ENCODE measurements around the gene CAP1.
"Not testable (repeated sequence)": the region's sequence is repeated elsewhere in the genome, so short reads cannot be mapped to it uniquely, and the experiment has no call there.

Gene CAP1

GRCh38 chr1:40064797-40065499 is 24.4 kb downstream of the CAP1 start:
- Mint-ChIP-seq H3K27me3 (no peaks in the 10 kb centered on the region), H3K4me3 (no peak overlapping the region), H3K4me1 (peaks cover 70% of the 10 kb centered on the region), H3K27ac (peak overlapping the region in 1 of 2 donors; percentile 96), H3K9me3 (no peaks in the 10 kb centered on the region)
- no peak for ATAC-seq
- no peak for DNase-seq

- Mint-ChIP-seq H3K27ac (peak overlapping the region; percentile 92 to 93), H3K4me1 (peaks cover 51% of the 10 kb centered on the region), H3K4me3 (no peak overlapping the region), H3K9me3 (no peaks in the 10 kb centered on the region), H3K27me3 (no peaks in the 10 kb centered on the region)
- DNase-seq = no peak
- ATAC-seq = no peak
Observed at GRCh38 chr1:40067023-40067422, 26.5 kb downstream of the CAP1 start.

- ATAC-seq (no peak), DNase-seq (no peak)
- no peaks in the 10 kb centered on the region for H3K27me3 Mint-ChIP-seq
- H3K27ac Mint-ChIP-seq = peak overlapping the region; percentile 92 to 93
- peaks cover 53% of the 10 kb centered on the region for H3K4me1 Mint-ChIP-seq
- H3K4me3 Mint-ChIP-seq = no peak overlapping the region
- no peaks in the 10 kb centered on the region for H3K9me3 Mint-ChIP-seq
Observed at GRCh38 chr1:40067851-40068250, 27.3 kb downstream of the CAP1 start.

- no peaks in the 10 kb centered on the region for H3K27me3 Mint-ChIP-seq
- ATAC-seq (no peak), DNase-seq (no peak)
- H3K4me3 Mint-ChIP-seq = no peak overlapping the region
- H3K4me1 Mint-ChIP-seq = peaks cover 13% of the 10 kb centered on the region
- H3K27ac Mint-ChIP-seq = peak overlapping the region in 1 of 2 donors; percentile 65
- no peaks in the 10 kb centered on the region for H3K9me3 Mint-ChIP-seq
Observed at GRCh38 chr1:40072142-40072541, 31.6 kb downstream of the CAP1 start.

- ATAC-seq (no peak), DNase-seq (no peak)
- Mint-ChIP-seq H3K27me3 (no peaks in the 10 kb centered on the region), H3K4me3 (no peak overlapping the region), H3K9me3 (no peaks in the 10 kb centered on the region), H3K27ac (no peak overlapping the region), H3K4me1 (peaks cover 5% of the 10 kb centered on the region)
Observed at GRCh38 chr1:40073062-40073461, 32.5 kb downstream of the CAP1 start.

GRCh38 chr1:40075266-40075665 is 34.7 kb downstream of the CAP1 start:
- Mint-ChIP-seq H3K9me3 (no peaks in the 10 kb centered on the region), H3K4me1 (peaks cover 5% of the 10 kb centered on the region), H3K27ac (no peak overlapping the region), H3K4me3 (no peak overlapping the region), H3K27me3 (no peaks in the 10 kb centered on the region)
- no peak for ATAC-seq
- DNase-seq = no peak

- Mint-ChIP-seq H3K9me3 (no peaks in the 10 kb centered on the region), H3K27me3 (no peaks in the 10 kb centered on the region), H3K4me1 (peaks cover 5% of the 10 kb centered on the region), H3K4me3 (no peak overlapping the region), H3K27ac (peak overlapping the region in 1 of 2 donors; percentile 90)
- no peak for DNase-seq
- no peak for ATAC-seq
Observed at GRCh38 chr1:40076895-40077312, 36.4 kb downstream of the CAP1 start.

GRCh38 chr1:40078512-40079333 is 38.2 kb downstream of the CAP1 start:
- ATAC-seq (peak; percentile 78), DNase-seq (peak; percentile 53 to 54)
- H3K27ac Mint-ChIP-seq = no peak overlapping the region
- H3K4me3 Mint-ChIP-seq = no peak overlapping the region
- H3K27me3 Mint-ChIP-seq = no peaks in the 10 kb centered on the region
- no peaks in the 10 kb centered on the region for H3K9me3 Mint-ChIP-seq
- H3K4me1 Mint-ChIP-seq = no peaks in the 10 kb centered on the region

GRCh38 chr1:40079774-40080400 is 39.4 kb downstream of the CAP1 start:
- no peak overlapping the region for H3K4me3 Mint-ChIP-seq
- H3K9me3 Mint-ChIP-seq = no peaks in the 10 kb centered on the region
- no peaks in the 10 kb centered on the region for H3K27me3 Mint-ChIP-seq
- H3K27ac Mint-ChIP-seq = no peak overlapping the region
- DNase-seq (no peak), ATAC-seq (no peak)
- H3K4me1 Mint-ChIP-seq = peaks cover 3% of the 10 kb centered on the region

- ATAC-seq = no peak
- Mint-ChIP-seq H3K27ac (no peak overlapping the region), H3K4me3 (no peak overlapping the region), H3K27me3 (no peaks in the 10 kb centered on the region), H3K9me3 (no peaks in the 10 kb centered on the region), H3K4me1 (peaks cover 16% of the 10 kb centered on the region)
- no peak for DNase-seq
Observed at GRCh38 chr1:40081871-40082270, 41.3 kb downstream of the CAP1 start.

GRCh38 chr1:40084750-40085149 is 44.2 kb downstream of the CAP1 start:
- peak; percentile 39 to 52 for DNase-seq
- H3K27me3 Mint-ChIP-seq, H3K4me3 Mint-ChIP-seq, ATAC-seq, H3K9me3 Mint-ChIP-seq: not testable (repeated sequence)
- H3K27ac Mint-ChIP-seq = peak overlapping the region in 1 of 2 donors; percentile 54
- peaks cover 16% of the 10 kb centered on the region for H3K4me1 Mint-ChIP-seq

GRCh38 chr1:40090652-40091355 is 50.3 kb downstream of the CAP1 start:
- Mint-ChIP-seq H3K4me1 (peaks cover 22% of the 10 kb centered on the region), H3K4me3 (no peak overlapping the region), H3K9me3 (no peaks in the 10 kb centered on the region), H3K27ac (no peak overlapping the region), H3K27me3 (no peaks in the 10 kb centered on the region)
- ATAC-seq (no peak), DNase-seq (no peak)

GRCh38 chr1:40092241-40092640 is 51.7 kb downstream of the CAP1 start:
- Mint-ChIP-seq H3K27me3 (no peaks in the 10 kb centered on the region), H3K4me3 (no peak overlapping the region), H3K27ac (no peak overlapping the region)

GRCh38 chr1:40092706-40093639 is 52.4 kb downstream of the CAP1 start:
- no peak for ATAC-seq
- Mint-ChIP-seq H3K27me3 (no peaks in the 10 kb centered on the region), H3K4me3 (no peak overlapping the region), H3K4me1 (peaks cover 36% of the 10 kb centered on the region), H3K27ac (no peak overlapping the region), H3K9me3 (no peaks in the 10 kb centered on the region)
- no peak for DNase-seq

More at GRCh38 chr1:40092241-40092640, 51.7 kb downstream of the CAP1 start:
- no peak for ATAC-seq
- DNase-seq = no peak
- Mint-ChIP-seq H3K9me3 (no peaks in the 10 kb centered on the region), H3K4me1 (peaks cover 30% of the 10 kb centered on the region)
